Globus pallidus (tissue), 1 donor: ENCODE data around the gene NFKB2.

Experiments used
- DNase-seq: peaks from one replicate; pipeline ENCODE4 v3.0.0-alpha.2; 2015; ENCODE audit warnings: low spot score

The NFKB2 gene

GRCh38 chr10:102408728-102409603 lies 13.5 kb downstream of the NFKB2 start:
- DNase-seq, result no peak

GRCh38 chr10:102409604-102410428 lies 14.3 kb downstream of the NFKB2 start:
- no peak for DNase-seq

- DNase-seq, result no peak
These were observed 15.0 kb downstream of the NFKB2 start for GRCh38 chr10:102410429-102411073.

GRCh38 chr10:102411341-102412255 lies 16.1 kb downstream of the NFKB2 start:
- DNase-seq, result no peak

GRCh38 chr10:102412293-102412692 lies 16.8 kb downstream of the NFKB2 start:
- DNase-seq, result no peak

GRCh38 chr10:102413053-102413705 lies 17.7 kb downstream of the NFKB2 start:
- no peak for DNase-seq

- no peak for DNase-seq
These were observed 18.5 kb downstream of the NFKB2 start for GRCh38 chr10:102413806-102414561.

- DNase-seq, result no peak
These were observed 19.2 kb downstream of the NFKB2 start for GRCh38 chr10:102414749-102415148.

GRCh38 chr10:102416283-102416682 lies 20.8 kb downstream of the NFKB2 start:
- DNase-seq, result no peak

GRCh38 chr10:102416695-102417094 lies 21.2 kb downstream of the NFKB2 start:
- DNase-seq, result no peak

- no peak for DNase-seq
These were observed 23.2 kb downstream of the NFKB2 start, which contains the start of gene PSD for GRCh38 chr10:102418622-102419268. PSD (minus strand) TSS chr10:102418785; CDS start chr10:102417038, 1,747 bp downstream.

- peak; percentile 53 for DNase-seq
These were observed 24.0 kb downstream of the NFKB2 start for GRCh38 chr10:102419269-102420180.

- DNase-seq, result no peak
These were observed 24.7 kb downstream of the NFKB2 start for GRCh38 chr10:102420181-102420713.

- peak; percentile 93 for DNase-seq
These were observed 25.4 kb downstream of the NFKB2 start, which contains the start of gene FBXL15 for GRCh38 chr10:102420714-102421506. FBXL15 (plus strand) TSS chr10:102420836; CDS start chr10:102421130, 294 bp downstream.

- no peak for DNase-seq
These were observed 25.9 kb downstream of the NFKB2 start for GRCh38 chr10:102421507-102421756.

GRCh38 chr10:102421757-102422512 lies 26.4 kb downstream of the NFKB2 start:
- no peak for DNase-seq
